HG03442 (cell line): Measurements from ENCODE around the gene FGD6.
"Not testable (repeated sequence)": the region's sequence is repeated elsewhere in the genome, so short reads cannot be mapped to it uniquely, and the experiment has no call there.

Experiments used
- ATAC-seq: cut with Tn5 transposase; IDR thresholded peaks from one replicate; pipeline ENCODE4 v1.9.1; 2021; ENCODE audit warnings: mild to moderate bottlenecking, moderate library complexity; ENCODE audit not compliant: unreplicated experiment

Gene FGD6

GRCh38 chr12:95131589-95132340 is 85.5 kb downstream of the FGD6 start:
- ATAC-seq = no peak

GRCh38 chr12:95130096-95130495 is 87.2 kb downstream of the FGD6 start:
- no peak for ATAC-seq

- no peak for ATAC-seq
Measured at GRCh38 chr12:95129115-95129514, 88.2 kb downstream of the FGD6 start.

DNA sequence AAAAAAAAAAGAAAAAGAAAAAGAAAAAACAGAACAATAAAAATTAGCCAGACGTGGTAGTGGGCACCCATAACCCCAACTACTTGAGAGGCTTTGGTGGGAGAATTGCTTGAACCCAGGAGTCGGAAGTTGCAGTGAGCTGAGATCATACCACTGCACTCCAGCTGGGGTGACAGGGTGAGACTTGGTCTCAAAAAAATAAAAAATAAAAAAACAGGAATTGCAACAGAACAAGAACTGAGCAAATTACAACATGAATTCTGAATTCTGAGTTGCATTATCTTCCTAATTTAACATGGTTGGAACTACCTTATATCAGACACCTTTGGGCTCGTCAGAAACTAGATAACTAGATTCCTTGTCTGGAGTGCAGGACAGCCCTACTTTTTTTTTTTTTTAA is 90.5 kb downstream of the FGD6 start:
- no peak for ATAC-seq

GRCh38 chr12:95126076-95126475 is 91.2 kb downstream of the FGD6 start:
- ATAC-seq = no peak

DNA sequence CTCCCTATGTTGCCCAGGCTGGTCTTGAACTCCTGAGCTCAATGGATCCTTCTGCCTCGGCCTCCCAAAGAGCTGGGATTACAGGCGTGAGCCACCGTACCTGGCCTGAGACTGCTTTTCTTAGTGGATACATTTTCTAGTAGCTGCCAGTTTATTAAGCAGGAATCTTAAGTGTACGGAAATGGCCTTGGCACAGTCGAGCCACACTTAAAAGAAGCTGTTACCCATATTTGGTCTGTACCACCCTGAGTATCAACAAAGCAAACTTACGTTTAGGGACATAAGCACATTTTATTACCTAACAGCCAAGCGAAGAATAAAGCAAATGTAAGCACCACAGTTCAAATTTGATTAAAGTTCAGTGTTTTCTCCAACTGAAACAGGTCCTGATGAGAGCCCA is 93.2 kb downstream of the FGD6 start:
- ATAC-seq = no peak

- no peak for ATAC-seq
Measured at GRCh38 chr12:95118788-95119179, 98.5 kb downstream of the FGD6 start.

DNA sequence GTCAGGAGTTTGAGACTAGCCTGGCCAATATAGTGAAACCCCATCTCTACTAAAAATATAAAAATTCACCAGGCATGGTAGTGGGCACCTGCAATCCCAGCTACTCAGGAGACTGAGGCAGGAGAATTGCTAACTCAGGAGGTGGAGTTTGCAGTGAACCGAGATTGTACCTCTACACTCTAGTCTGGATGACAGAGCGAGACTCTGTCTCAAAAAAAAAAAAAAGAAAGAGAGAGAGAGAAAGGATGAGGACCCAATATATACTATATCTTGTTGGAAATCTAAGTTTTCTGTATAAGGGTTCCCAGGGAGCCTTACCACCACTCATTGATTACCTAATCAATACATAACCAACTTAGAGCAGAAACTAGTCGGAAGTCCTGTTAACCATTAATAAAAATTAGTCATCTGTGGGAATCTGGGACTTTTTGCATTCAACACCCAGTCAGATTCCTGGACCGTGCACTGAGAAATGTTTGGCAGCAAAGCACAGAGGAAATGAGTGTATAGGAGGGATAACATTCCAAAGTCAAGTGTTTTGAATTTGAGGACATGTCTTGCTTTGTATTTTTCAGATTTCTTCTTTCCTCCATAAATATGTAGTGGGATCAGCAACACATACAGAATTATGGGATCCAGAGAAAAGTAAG is 99.0 kb downstream of the FGD6 start:
- ATAC-seq = no peak

- peak; percentile 71 for ATAC-seq
Measured at GRCh38 chr12:95117178-95117599, 100.1 kb downstream of the FGD6 start.

GRCh38 chr12:95116773-95117172 is 100.5 kb downstream of the FGD6 start:
- peak; percentile 60 for ATAC-seq

DNA sequence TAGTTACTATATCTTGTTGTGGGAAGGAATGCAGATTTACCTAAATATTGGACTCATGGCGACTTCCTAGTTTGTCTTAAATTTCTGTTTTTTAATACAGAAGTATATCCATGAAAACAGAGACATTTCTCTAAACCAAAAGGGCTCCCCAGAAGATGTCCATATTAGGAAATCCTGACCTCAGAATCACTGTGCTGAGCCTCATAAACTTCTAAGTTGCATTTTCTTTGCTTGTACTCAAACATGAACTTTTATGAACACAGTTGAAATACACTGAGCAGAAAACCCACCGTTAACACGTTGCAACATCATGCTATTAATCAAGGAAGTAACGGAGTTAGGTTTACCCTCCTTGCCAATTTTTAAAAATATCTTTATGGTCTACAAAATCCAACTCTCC is 100.9 kb downstream of the FGD6 start:
- no peak for ATAC-seq

- ATAC-seq = no peak
Measured at GRCh38 chr12:95115641-95116040, 101.6 kb downstream of the FGD6 start.

DNA sequence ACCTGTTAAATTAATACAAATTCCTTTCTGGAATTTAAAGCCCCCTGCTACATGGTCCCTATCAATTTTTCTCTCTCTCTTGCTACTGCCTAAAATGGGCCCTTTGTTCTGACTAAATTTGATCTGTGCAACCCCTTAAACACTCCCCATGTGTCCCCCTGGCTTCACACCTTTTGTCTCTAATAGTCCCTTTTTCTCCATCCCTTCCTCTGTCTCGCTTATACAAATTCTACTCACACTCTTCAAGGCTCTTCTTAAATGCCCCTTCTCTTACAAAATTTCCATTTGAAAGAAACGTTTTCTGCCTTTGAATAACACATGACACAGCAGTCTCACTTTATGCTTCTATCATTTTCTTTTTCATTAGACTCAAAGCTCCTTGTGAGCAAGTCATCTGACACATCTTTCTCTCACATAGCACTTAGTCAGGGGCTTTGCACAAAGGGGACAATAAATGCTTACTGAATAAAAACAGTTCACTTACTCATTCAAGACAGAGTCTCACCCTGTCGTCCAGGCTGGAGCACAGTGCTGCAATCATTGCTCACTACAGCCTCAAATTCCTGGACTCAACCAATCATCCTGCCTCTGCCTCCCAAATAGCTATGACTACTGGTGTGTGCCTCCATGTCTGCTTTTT is 102.4 kb downstream of the FGD6 start:
- no peak for ATAC-seq

DNA sequence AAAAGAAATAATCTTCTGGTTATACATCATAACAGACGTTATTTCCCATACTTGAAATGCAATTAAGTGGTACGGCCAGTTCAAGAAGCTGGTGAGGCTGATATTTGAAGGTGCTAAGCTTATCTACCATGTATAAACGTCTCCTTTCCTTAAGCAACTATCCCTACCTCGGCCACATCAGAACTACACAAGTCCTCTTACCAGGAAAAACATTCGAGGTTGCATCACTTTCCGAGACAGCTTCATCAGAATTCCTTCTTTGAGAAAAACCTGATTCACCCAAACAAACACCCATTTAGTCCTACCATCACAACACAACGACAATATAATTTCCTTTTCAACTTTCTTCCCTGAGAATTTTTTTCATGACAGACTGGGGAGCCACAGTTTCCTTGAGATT is 109.9 kb downstream of the FGD6 start:
- no peak for ATAC-seq

- no peak for ATAC-seq
Measured at GRCh38 chr12:95105540-95105939, 111.7 kb downstream of the FGD6 start.

GRCh38 chr12:95104919-95105452 is 112.3 kb downstream of the FGD6 start:
- ATAC-seq = no peak

DNA sequence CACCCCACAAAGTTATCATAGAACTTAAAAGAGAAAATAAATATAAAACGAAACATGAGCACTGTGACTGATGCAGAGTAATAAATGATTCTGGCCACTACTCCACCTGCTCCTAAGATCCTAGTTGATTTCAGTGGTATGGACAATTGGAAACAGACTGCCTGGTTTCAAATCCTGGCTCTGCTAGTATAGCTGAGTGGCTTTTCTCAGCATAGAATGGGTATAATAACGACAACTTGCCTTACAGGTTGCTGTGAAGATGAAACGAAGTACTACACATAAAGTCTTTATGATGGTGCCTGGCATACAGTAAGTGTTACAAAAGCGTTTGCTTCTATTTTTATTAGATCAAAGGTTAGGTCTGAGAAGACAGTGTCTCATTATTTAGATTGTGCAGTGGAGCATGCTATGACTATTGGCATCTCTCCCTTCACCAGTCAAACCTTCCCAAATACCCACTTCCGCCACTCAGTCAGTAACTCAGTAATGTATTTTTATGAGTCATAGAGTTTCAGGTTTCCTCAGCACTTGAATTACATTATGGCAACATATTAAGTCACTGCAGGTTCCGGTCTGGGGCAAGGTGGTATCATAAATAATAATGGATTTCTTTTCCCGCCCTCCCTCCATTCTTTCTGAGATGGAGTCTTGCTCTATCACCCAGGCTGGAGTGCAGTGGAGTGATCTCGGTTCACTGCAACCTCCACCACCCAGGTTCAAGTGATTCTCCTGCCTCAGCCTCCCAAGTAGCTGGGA is 114.2 kb downstream of the FGD6 start:
- peak; percentile 97 for ATAC-seq

- ATAC-seq = not testable (repeated sequence)
Measured at GRCh38 chr12:95101957-95102356, 115.3 kb downstream of the FGD6 start.

DNA sequence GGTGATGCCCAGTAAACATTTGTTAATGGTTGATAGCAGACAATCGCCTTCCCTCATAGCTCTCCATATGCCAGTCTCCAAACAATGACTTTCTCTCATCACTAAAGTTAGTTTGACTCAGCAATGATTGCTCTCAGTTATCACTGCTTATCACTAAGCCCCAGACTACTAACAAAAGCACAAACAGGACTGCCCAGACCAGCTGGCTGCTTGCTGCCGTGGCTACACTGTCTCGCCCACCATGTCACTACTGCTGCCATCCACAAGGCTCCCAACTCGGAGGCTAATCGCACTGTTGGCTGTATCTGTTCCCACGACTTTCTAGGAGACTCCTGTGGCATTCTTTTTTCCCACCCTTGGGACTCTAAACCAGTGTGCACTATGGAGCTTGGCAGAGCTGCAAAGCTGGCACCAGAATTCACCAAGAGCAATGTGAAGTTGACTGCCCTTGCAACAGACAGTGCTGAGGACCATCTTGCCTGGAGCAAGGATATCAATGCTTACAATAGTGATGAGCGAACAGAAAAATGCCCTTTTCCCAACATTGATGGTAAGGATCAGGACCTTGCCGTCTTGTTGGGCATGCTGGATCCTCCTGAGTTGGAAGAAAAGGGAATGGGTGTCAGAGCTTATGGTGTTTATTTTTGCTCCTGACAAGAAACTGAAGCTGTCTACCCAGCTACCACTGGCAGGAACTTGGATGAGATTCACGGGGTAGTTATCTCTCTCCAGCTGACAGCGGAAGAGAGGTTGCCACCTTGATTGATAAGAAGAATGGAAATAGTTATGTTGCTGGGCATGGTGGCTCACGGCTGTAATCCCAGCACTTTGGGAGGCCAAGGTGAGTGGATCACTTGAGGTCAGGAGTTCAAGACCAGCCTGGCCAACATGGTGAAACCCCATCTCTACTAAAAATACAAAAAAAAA is 116.7 kb downstream of the FGD6 start:
- ATAC-seq = no peak

- no peak for ATAC-seq
Measured at GRCh38 chr12:95099270-95099790, 117.9 kb downstream of the FGD6 start.
